Renal pelvis (tissue), 4 donors: Measurements from ENCODE around the gene MAD1L1. TPM values are rescaled to one million over a fixed set of nuclear protein-coding genes. Genes with fewer than 3 reads are reported as not detected.

Experiments
- DNase-seq: peaks from one replicate; pipeline ENCODE4 v3.0.0-alpha.2; 2013
- polyA plus RNA-seq, 3 donors: library from polyadenylated mRNA; unstranded; fragments of 120-200 nt; gene quantifications; one replicate each; pipeline ENCODE4 v1.2.1, GENCODE V29; 2013; ENCODE audit not compliant: insufficient read length in 3 of 3

Gene MAD1L1
- polyA plus RNA-seq, 3 donors = 27.0 to 27.6 (median 27.3) TPM

DNA sequence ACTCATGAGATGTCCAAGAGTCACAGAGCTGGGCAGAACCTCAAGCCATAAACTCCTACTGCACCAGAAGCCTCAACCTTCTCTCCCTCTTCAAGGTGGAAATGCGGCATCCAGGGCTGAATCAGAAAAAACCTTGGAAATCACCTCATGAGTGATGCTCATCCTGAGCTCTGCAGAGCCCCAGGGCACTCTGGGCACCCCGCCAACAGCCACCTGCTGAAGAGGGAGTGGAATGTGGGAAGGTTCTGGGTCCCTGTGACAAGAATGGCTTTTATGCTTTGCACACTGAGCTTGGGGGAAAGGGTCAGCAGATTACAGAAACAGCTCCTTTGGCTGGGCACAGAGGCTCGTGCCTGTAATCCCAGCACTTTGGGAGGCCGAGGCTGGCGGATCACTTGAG is 28.1 kb upstream of the MAD1L1 start:
- no peak for DNase-seq

GRCh38 chr7:2259480-2259879 is 26.7 kb upstream of the MAD1L1 start:
- DNase-seq = no peak

DNA sequence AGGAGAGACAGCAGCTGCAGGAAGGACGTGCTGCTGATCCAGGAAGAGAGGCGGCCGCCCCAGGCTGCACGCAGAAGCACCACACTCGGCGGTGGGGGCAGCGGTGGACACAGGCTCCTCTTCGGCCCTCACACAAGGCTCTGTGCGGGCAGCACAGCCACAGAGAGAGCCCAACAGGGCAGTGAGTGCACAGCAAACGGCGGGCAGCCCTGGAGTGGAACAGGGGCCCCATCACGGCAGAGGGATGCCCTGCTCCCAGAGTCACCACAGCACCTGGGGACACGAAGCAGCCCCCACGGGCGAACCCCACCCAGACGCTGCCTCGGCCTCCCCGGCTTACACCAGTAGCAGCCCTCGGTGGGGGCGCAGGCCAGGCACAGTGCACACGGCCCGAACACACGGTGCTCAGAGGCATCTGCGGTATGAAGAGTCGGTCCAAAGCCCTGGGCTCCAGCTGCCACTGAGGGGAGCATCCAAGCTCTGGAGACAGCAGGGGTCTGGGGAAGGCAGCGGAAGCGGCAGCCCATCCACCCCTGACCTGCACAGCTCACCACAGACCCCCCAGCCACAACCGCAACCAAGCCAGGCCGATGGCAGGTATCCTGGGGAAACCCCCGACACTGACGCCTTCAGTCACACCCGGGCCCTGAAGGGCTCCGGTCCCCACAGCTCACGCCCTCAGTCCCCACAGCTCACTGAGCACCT is 26.1 kb upstream of the MAD1L1 start:
- no peak for DNase-seq

- no peak for DNase-seq
These were observed 24.9 kb upstream of the MAD1L1 start for GRCh38 chr7:2257651-2258050.

GRCh38 chr7:2257046-2257551 is 24.4 kb upstream of the MAD1L1 start:
- no peak for DNase-seq

DNA sequence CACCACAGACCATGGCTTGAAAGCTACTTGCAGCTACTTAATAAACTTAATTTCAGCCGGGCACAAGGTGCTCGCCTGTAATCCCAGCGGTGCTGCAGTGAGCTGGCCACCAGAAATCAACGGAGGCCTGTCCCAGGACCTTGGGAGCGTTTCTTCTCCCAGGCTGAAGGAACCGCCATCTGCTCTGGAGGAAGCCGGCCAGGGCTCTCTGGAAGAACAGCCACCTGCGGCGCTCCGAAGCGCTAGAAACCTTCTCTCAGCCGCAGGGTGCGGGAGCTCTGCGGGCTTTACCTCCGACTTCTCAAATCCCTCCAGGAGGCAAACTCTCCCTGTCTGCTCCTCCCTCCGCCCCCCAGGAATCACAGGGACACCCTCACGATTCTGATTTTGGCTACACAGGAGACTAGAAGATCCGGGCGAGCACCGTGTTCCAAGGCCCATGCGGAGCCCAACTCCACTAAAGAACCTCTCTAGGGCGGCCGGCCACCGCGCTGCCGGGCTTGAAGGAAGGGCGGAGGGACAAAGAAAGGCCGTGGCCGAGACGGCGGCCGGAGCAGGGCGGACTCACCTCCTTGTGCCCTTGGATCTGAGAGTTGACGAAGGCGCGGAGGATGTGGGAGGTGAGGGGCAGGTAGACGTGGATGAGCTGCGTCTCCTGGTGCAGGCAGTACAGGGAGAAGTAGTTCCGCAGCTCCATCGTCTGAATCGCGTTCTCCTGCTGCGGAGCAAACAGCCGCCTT is 23.7 kb upstream of the MAD1L1 start:
- no peak for DNase-seq

DNA sequence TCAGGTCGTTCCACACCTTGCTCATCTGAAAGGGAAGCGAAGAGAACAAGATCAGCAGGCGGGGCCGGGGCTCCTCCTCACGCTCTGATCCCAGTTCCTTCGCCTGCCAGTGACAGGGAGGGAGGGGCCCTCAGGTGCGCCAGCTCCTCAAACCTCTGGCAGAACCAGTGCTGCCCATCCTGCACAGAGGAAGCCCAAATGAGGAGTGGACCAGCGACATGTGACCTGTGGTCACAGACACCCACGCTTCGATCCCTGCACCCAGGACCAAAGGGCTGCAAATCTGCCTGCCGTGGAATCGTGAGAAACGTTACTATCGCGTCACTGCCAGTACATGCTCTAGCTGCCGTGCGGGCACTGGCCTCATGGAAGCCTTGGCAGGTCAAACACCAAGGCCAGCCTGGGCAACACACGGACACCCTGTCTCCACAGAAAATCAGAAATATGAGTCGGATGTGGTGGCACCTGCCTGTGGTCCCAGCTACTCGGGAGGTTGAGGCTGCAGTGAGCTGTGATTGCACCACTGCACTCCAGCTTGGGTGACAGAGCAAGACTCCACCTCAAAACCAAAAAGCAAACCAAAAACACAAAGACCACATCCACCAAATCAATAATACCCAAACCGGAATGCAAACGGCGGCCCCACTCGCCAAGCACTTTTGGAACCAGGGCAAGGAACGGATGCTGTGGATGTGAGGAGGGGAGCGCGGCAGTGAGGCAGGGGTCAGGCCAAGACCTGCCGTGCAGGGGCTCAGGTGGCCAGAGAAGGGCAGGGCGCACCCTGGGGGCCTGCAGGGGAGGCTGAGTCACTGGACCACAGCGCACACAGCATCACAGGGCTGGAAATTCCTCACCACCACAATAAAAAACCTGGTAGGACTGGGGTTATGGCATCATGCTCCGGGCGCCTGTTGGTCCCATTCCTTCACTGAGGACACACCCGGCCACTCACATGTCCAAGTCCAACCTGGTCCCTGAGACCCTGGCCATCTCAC is 22.7 kb upstream of the MAD1L1 start:
- DNase-seq = no peak

DNA sequence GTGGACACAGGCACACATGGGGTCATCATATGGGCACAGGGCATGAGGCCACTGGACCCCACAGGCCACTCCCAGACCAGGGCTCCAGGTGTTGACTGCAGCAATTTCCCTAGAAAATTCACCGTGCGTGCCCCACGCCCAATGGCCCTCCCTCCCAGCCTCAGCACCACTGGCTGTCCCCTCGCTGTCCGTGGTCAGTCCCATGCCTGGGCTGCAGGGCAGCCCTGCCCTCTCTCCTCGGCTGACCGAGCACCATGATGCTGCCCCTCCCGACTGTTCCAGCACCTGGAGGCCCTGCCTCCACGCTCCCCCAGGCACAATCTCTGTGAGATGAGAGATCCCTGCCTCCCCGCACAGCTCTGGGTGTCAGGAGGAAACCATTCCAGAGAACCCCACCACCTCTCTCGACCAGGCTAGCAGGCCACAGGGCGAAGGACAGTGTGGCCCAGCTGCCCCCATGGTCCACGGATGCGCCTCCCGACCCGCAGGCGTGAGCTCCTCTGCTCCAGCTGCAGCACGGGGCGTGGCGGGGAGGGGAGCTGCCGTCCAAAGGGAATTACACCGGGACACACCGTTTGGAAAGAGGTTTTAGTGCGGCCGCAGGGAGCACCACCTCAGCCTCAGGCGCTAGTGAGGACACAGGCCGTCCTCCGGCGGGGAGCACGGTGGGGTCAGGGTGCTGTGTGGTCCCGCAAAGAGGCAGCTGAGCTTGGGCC is 21.8 kb upstream of the MAD1L1 start:
- no peak for DNase-seq

DNA sequence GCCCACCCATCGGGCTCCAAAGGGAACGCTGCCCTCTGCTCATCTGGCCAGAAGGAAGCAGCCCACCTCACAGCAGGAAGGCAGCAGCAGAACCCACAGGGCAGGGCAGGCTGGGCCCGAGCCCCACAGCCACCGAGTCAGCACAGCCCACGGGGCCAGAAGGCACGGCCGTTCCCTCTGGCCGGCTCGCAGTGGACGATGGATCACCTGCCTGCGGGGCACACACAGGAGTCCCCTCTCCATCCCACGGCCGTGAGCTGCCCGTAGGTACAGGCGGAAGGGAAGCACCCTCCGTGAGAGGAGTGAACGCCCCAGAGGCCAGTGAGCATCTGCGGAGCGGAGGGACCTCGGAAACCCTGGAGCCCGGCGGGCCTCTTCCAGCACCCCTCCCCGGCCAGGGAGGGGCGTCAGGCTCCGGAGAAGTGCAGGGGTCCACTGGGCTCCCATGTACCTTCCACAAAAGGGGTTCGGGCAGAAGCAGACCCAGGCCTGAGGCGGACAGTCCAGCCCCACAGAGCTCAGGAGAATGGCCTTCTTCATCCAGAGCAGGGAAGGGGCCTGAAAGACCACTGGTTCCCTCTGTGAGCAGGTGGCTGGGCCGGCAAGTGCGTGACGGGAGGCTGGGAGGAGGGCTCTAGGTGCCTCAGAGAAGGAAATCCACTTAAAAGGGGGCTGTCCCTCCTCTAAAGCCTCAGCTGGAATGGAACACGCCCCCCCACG is 20.9 kb upstream of the MAD1L1 start:
- no peak for DNase-seq

- DNase-seq = no peak
These were observed 20.3 kb upstream of the MAD1L1 start for GRCh38 chr7:2253021-2253420.

GRCh38 chr7:2251841-2252771 is 19.4 kb upstream of the MAD1L1 start:
- no peak for DNase-seq

DNA sequence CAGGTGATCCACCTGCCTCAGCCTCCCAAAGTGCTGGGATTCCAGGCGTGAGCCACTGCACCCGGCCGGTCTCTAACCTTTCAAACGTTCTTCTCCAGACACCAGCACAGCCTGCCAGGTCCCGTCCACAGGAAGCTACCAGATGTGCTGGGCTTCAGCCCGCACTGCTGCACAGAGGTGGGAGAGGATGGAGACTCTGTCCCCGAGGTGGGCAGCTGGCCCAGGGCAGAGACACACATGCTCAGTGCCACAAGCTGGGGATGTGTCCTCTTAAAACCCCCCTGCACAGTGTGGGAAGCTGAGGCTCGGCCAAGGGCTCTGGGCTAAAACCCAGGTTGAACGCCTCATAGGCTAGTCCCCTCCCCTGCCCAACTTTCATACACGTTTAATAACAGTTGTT is 18.6 kb upstream of the MAD1L1 start:
- no peak for DNase-seq

- DNase-seq = no peak
These were observed 17.1 kb upstream of the MAD1L1 start for GRCh38 chr7:2249744-2250323.

GRCh38 chr7:2248984-2249694 is 16.4 kb upstream of the MAD1L1 start:
- DNase-seq = no peak

DNA sequence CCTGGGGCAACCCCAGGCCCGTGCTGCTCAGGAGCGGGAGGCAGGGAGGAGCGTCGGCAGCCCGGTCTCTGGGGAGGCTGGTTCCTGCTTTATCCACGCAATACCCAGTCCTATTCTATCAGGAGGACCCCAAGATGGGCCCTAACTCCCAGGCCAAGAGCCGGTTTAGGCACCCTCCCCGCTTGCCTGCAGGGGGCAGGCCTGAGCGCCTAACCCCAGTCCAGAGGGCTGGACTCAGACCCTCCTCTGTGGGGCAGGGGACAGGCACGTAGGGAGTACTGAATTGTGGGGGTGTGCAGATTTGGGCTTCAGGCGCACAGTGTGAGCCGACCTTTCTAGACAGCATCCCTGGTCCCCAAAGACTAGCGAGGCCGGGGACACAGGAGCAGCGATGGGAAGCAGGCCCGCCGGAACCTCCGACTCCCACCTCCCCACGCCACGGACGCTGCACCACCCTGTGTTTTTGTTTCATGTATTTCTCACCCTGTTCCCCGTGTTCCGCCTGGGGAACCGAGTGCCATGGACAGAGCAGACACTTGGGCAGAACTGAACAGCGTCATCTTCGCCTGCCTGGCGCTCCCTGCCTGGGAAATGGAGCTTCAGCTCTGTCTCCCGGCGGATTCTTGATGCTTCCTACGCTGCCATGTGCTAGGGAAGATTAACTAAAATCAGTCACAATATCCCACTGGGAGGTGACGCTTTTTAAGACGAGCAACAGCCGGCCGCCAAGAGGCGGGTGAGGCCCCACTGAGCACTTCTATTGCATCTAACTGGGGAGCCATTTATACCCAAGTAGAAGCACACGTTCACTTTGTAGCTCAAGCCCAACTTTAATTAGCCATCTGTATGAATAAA is 14.6 kb upstream of the MAD1L1 start:
- no peak for DNase-seq

- no peak for DNase-seq
These were observed 13.3 kb upstream of the MAD1L1 start for GRCh38 chr7:2245883-2246675.
